ENCODE data around the gene SSNA1.

Gene SSNA1

DNA sequence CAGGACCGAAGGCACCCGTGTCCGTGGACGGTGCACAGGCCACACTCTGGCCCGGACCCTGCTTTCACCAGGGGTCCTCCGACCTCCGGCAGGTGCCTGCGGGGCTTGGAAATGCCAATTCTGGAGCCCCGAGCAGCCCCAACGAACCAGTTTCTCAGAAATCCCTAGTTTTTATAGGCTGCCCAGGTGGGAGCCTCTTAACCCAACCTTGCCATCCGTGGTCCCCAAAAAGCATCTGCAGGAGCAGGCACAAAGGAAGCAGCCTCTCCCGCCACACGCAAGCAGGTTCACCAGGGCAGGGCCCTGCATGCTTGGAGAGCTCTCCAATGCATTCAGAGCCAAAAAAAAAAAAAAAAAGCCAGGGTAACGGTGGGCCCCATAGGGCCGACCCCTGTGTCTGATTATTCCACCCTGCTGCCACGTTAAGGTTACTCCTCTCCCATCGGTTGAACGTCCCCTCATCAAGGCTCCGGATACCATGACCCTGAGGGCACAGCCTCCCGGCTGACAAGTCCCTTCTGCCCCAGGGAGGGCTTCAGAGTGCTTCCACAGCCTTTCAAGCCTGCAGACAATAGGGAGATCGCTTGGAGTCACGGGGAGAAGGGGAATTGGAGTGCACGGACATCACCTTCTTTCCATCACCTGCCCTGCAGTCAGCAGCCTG lies 12.9 kb downstream of the SSNA1 start:
- DNase-seq (ENCODE audit: low read depth): no peak

DNA sequence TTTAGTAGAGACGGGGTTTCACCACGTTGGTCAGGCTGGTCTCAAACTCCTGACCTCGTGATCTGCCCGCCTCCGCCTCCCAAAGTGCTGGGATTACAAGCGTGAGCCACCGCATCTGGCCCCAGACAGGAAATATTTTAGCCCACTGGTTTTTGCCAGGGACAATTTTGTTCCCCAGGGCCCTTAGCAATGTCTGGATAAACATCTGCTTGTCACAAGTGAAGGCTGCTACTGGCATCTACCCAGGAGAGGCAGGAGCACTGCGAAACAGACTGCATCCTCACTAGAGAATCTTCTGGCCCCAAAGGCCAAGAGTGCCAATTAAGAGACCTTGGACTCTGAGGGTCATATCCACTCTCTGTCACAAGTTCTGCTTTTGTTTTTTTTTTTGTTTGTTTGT lies 14.5 kb downstream of the SSNA1 start:
- no peak for DNase-seq (ENCODE audit: low read depth)

GRCh38 chr9:137204731-137205125 lies 16.3 kb downstream of the SSNA1 start:
- DNase-seq (ENCODE audit: low read depth): no peak

GRCh38 chr9:137205126-137206069 lies 16.9 kb downstream of the SSNA1 start, which contains the start of the genes NDOR1 and TMEM203:
Gene NDOR1 (plus strand): TSS chr9:137205700. CDS start chr9:137205778, 78 bp downstream.
Gene TMEM203 (minus strand): TSS chr9:137205648. CDS start chr9:137205414, 234 bp downstream.
- DNase-seq (ENCODE audit: low read depth): peak; percentile 92

- no peak for DNase-seq (ENCODE audit: low read depth)
Measured at GRCh38 chr9:137206602-137207001, 18.1 kb downstream of the SSNA1 start.

DNA sequence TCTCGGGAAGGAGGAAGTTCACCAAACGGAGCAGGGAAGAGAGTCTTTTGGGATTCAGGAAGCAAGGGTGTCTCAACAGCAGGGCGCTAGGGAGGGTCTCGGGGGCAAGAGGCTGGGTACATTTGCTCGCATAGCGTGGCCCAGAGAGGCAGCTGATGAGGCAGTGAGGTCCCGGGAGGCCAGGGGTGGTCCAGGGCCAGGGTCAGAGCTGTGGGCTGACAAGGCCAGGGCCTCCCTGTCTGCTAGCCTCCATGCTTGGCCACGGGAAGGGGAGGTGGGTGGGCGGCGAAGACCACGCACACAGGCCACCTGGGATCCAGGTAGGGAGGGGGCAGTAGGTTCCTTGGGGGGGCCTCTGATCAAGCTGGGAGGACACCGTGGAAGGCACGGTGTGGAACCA lies 23.1 kb downstream of the SSNA1 start:
- DNase-seq (ENCODE audit: low read depth): no peak

DNA sequence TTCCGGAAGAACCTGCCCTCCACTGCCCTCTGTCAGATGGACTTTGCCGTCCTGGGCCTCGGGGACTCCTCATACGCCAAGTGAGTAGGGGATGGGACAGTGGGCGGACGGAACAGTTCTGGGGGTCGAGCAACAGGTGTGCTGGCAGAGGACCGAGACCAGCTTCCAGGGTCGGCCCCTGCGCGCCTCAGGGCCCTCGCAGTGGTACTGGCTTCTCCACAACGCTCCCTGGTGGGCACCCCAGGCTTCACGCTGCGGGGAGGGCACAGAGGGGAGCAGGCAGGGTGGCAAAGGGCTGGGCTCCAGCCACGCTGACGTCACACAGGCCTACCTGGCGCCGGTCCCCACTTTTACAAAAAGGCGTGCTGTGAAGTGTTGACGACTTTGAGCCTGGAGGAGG lies 24.0 kb downstream of the SSNA1 start:
- no peak for DNase-seq (ENCODE audit: low read depth)

- no peak for DNase-seq (ENCODE audit: low read depth)
Measured at GRCh38 chr9:137213160-137214060, 24.9 kb downstream of the SSNA1 start.

DNA sequence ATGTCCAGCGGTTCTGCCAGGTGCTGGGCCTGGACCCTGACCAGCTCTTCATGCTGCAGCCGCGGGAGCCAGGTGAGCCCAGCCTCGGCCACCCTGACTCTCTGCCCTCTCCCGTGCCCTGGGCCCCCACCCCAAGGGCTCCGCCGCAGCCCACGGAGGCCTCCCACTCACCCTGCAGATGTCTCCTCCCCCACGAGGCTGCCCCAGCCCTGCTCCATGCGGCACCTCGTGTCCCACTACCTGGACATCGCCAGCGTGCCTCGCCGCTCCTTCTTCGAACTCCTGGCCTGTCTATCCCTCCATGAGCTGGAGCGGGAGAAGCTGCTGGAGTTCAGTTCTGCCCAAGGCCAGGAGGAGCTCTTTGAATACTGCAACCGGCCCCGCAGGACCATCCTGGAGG lies 26.1 kb downstream of the SSNA1 start:
- no peak for DNase-seq (ENCODE audit: low read depth)

- no peak for DNase-seq (ENCODE audit: low read depth)
Measured at GRCh38 chr9:137215196-137215986, 26.9 kb downstream of the SSNA1 start.

GRCh38 chr9:137216188-137216965 lies 27.9 kb downstream of the SSNA1 start:
- DNase-seq (ENCODE audit: low read depth): no peak

DNA sequence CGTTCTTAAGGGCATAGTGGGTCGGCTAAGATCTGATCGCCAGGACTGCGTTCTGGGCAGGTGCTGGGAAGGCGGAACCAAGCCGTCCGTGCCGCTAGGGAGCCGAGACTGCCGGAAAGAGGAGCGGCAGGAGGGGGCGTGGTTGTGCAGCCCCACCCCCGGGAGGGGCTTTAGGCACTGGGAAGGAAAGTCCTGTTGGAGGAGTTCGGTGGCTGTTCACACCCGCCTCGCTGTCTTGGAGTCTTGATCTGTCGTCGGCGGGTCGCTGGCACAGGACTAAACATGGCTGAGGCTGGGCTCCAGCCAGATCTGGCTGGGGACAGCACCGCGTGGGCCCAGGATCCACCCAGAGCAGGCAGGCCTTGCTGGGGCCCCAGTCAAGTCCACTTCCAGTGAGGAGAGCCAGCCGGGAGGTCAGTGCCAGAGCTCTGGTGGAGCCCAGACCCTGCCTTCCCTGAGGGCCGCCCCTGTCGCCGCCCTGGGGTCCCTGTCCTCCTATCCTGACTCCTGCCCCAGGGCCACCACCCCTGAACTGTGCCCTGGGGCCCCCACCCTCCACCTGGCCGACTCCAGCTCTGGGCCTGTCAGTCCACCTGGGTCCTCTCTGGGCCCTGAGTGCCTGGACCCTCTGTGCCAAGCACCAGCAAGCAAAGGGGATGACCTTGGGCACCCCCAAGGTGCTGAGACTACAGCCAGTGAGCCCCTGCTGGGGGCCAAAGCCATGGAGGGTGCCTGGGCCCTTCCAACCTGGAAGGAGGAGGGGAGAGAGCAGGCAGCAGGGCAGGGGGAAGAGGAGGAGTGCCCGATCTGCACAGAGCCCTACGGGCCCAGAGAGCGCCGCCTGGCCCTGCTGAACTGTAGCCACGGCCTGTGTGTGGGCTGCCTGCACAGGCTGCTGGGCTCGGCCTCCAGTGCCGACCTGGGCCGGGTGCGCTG lies 29.1 kb downstream of the SSNA1 start:
- no peak for DNase-seq (ENCODE audit: low read depth)

GRCh38 chr9:137218212-137218753 lies 29.8 kb downstream of the SSNA1 start:
- DNase-seq (ENCODE audit: low read depth): no peak

DNA sequence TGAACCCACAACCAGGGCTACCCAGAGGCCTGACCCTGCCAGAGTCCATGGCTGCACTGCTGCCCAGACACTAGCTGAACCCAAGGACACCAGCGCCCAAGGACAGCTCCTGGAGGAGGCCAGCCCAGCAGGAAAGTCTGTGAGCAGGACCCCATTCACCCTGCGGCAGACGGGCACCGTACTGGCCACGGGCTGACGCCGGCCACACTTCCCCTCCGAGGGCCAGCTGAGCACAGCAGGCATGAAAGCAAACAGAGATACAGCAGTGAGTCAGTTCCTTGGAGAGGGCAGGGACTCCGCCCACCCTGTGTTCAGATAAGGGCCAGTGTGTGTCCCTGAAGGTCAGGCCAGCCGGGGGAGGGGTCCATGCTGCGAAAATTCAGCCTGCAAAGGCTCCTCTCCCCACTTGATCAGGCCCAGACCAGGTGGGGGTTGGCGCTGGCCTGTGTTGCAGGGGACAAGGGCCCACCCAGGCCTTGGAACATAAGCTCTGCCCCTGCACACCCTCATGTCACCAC lies 30.3 kb downstream of the SSNA1 start:
- DNase-seq (ENCODE audit: low read depth): no peak

DNA sequence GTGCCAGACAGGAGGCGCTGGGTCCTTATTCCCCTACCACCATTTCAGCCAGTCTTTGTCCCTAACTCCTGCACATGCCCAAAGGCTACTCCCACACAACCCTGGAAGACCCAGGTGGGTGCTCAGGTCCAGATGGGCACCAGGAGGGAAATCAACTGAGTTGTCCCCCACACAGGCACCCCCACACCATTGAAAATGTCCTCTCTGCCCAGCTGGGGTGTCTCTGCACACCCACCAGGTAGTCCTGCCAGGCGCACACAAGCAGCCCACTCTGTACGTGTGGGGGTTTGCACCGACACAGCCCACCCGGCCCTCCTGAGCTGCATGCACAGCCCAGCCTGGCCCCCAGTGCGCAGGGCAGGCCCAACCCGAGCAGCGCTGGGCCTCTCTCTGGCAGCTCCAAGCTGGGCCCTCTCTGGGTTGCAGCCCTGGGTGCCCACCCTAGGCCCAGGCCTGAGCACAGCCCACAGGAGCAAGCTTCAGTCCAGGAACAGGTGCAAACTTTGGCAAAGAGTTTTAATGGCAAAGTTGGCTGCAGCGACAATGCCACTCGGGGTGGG lies 31.4 kb downstream of the SSNA1 start:
- no peak for DNase-seq (ENCODE audit: low read depth)

GRCh38 chr9:137220317-137221094 lies 32.0 kb downstream of the SSNA1 start:
- DNase-seq (ENCODE audit: low read depth): no peak

- DNase-seq (ENCODE audit: low read depth): no peak
Measured at GRCh38 chr9:137221095-137221505, 32.6 kb downstream of the SSNA1 start.

Data from activated T-cell treated with anti-CD3 and anti-CD28 coated beads for 24 hours (primary cell).